ENCODE measurements around the gene NFATC1.

GRCh38 chr18:79410731-79411613 is 15.2 kb downstream of the NFATC1 start:
- TF ChIP-seq, protein P1, sequence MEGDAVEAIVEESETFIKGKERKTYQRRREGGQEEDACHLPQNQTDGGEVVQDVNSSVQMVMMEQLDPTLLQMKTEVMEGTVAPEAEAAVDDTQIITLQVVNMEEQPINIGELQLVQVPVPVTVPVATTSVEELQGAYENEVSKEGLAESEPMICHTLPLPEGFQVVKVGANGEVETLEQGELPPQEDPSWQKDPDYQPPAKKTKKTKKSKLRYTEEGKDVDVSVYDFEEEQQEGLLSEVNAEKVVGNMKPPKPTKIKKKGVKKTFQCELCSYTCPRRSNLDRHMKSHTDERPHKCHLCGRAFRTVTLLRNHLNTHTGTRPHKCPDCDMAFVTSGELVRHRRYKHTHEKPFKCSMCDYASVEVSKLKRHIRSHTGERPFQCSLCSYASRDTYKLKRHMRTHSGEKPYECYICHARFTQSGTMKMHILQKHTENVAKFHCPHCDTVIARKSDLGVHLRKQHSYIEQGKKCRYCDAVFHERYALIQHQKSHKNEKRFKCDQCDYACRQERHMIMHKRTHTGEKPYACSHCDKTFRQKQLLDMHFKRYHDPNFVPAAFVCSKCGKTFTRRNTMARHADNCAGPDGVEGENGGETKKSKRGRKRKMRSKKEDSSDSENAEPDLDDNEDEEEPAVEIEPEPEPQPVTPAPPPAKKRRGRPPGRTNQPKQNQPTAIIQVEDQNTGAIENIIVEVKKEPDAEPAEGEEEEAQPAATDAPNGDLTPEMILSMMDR (IDR thresholded peaks at IDR 0.05; ENCODE audit: low read depth, low read length, poor library complexity, severe bottlenecking), result no peak
- TF ChIP-seq EZH2phosphoT487 (IDR thresholded peaks at IDR 0.05; ENCODE audit: borderline replicate concordance, low read length), result no peak
